ENCODE measurements around the gene CKMT1B.
"Not testable (repeated sequence)": the region's sequence is repeated elsewhere in the genome, so short reads cannot be mapped to it uniquely, and the experiment has no call there.

DNA sequence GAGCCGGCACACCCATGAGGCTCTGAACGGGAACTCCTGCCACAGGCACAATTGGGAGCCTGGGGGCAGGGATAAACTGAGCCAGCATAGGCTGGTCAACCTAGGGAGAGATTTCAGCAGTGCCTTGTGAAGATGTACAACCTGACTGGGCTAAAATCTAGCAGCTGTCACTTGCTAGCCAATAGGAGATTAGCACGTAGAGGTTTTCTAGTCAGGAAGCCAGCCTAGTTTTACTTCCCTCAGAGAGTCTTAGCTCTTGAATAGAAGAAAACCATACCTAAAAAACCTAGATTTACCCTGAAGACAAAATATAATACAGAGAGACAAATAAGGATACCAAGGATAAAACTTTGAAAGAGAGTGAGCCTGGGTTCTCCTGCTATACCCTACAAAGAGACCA is 31.1 kb upstream of the CKMT1B start:
- TF ChIP-seq, protein P1, sequence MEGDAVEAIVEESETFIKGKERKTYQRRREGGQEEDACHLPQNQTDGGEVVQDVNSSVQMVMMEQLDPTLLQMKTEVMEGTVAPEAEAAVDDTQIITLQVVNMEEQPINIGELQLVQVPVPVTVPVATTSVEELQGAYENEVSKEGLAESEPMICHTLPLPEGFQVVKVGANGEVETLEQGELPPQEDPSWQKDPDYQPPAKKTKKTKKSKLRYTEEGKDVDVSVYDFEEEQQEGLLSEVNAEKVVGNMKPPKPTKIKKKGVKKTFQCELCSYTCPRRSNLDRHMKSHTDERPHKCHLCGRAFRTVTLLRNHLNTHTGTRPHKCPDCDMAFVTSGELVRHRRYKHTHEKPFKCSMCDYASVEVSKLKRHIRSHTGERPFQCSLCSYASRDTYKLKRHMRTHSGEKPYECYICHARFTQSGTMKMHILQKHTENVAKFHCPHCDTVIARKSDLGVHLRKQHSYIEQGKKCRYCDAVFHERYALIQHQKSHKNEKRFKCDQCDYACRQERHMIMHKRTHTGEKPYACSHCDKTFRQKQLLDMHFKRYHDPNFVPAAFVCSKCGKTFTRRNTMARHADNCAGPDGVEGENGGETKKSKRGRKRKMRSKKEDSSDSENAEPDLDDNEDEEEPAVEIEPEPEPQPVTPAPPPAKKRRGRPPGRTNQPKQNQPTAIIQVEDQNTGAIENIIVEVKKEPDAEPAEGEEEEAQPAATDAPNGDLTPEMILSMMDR (conservative IDR thresholded peaks at IDR 0.05) = not testable (repeated sequence)
- not testable (repeated sequence) for TF ChIP-seq EZH2 (IDR thresholded peaks at IDR 0.05; ENCODE audit: low read depth)

Measured in PC-9 (cell line).